ENCODE data around the gene KCNE1.
"Not testable (repeated sequence)": the region's sequence is repeated elsewhere in the genome, so short reads cannot be mapped to it uniquely, and the experiment has no call there.

DNA sequence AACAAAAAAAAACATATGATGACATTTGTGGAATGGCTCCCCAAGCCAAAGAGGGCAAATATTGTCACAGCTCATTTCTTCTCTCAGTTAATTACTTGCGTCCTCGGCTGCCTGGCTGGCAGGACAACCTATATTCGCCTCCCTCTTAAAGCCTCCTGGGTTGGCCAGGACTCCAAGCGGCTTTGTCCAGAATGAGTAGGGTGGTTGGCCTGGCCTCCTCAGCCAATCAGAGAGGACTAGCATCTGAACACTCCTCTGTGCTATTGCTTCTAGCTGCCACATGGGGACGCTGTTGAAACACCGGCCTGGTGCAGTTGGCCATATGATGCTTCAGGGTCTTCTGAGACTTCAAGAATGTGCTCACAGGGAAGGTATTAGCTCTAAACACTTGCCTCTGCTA lies 83.6 kb downstream of the KCNE1 start:
- TF ChIP-seq, protein P1, sequence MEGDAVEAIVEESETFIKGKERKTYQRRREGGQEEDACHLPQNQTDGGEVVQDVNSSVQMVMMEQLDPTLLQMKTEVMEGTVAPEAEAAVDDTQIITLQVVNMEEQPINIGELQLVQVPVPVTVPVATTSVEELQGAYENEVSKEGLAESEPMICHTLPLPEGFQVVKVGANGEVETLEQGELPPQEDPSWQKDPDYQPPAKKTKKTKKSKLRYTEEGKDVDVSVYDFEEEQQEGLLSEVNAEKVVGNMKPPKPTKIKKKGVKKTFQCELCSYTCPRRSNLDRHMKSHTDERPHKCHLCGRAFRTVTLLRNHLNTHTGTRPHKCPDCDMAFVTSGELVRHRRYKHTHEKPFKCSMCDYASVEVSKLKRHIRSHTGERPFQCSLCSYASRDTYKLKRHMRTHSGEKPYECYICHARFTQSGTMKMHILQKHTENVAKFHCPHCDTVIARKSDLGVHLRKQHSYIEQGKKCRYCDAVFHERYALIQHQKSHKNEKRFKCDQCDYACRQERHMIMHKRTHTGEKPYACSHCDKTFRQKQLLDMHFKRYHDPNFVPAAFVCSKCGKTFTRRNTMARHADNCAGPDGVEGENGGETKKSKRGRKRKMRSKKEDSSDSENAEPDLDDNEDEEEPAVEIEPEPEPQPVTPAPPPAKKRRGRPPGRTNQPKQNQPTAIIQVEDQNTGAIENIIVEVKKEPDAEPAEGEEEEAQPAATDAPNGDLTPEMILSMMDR (conservative IDR thresholded peaks at IDR 0.05; ENCODE audit: low read depth, low read length): not testable (repeated sequence)
- TF ChIP-seq EZH2 (IDR thresholded peaks at IDR 0.05; ENCODE audit: borderline replicate concordance, low read depth, low read length, poor library complexity, severe bottlenecking): not testable (repeated sequence)
